Prostate gland (tissue), 2 donors: ENCODE measurements around the gene NIPA2. TPM values are rescaled to one million over a fixed set of nuclear protein-coding genes. Genes with fewer than 3 reads are reported as not detected.

Experiments used
- DNase-seq: peaks from one replicate; pipeline ENCODE4 v3.0.0-alpha.2; 2019; ENCODE audit warnings: low spot score
- H3K27ac ChIP-seq, 2 donors: fragments of 200-600 bp; sonication (generic); 2 replicates each; pipeline ENCODE4 v1.5.1; 2017 to 2019
- H3K27me3 ChIP-seq: fragments of 200-600 bp; sonication (generic); replicated peaks from 2 replicates; pipeline ENCODE4 v1.5.1; 2019; ENCODE audit not compliant: insufficient read depth
- H3K36me3 ChIP-seq, 2 donors: fragments of 200-600 bp; sonication (generic); 1 replicate in 1 of 2; 2 replicates in 1 of 2; pipeline versions ENCODE4 v1.5.1 to v1.8.1; 2017 to 2019
- H3K4me1 ChIP-seq: fragments of 200-600 bp; sonication (generic); replicated peaks from 2 replicates; pipeline ENCODE4 v1.5.1; 2019
- H3K4me3 ChIP-seq, 2 donors: fragments of 200-600 bp; sonication (generic); 2 replicates each; pipeline ENCODE4 v1.5.1; 2017 to 2019
- H3K9me3 ChIP-seq: fragments of 200-600 bp; sonication (generic); 2 replicates; pipeline ENCODE4 v1.5.1; 2017
- CTCF ChIP-seq, 4 experiments: fragments of 200-600 bp in 2 of 4; fragments of 450-650 bp in 2 of 4; sonication (generic) in 2 of 4; IDR thresholded peaks; 1 replicate in 3 of 4; 2 replicates in 1 of 4; pipeline ENCODE4 v1.5.1; 2016 to 2019; ENCODE audit warnings: antibody characterized with exemption in 4 of 4, mild to moderate bottlenecking in 2 of 4, moderate library complexity in 2 of 4
- POLR2A ChIP-seq: fragments of 450-650 bp; IDR thresholded peaks from one replicate; pipeline ENCODE4 v1.6.1; 2016; ENCODE audit warnings: antibody characterized with exemption, mild to moderate bottlenecking
- POLR2AphosphoS5 ChIP-seq: sonication (generic); formaldehyde crosslinking; IDR thresholded peaks from one replicate; pipeline ENCODE4 v1.6.1; 2017; ENCODE audit warnings: antibody characterized with exemption
- WGBS: methylation state at CpG from one replicate; pipeline ENCODE4 v1.1.5; 2018; 5-methylcytosine and 5-hydroxymethylcytosine counted together
- intact Hi-C: fragments of 100-400 bp; cut with DNase I; formaldehyde crosslinking; loops from one replicate; pipeline ENCODE4 v1.14.2; 2022
- total RNA-seq, 2 donors: library from RNA; depleted of rRNA; stranded (reverse); fragments of >200 nt; gene quantifications; one replicate each; pipeline ENCODE4 v1.1.0, GENCODE V29; 2016

NIPA2 gene
- total RNA-seq, 2 donors from 2014 or later = 34.9 to 43.6 TPM

GRCh38 chr15:22846073-22846472 is 7.6 kb downstream of the NIPA2 start:
- intact Hi-C loops = no loop called here
- no peak overlapping the region for H3K27ac ChIP-seq
- WGBS = 87% methylated on average over 6 of the region's 6 CpGs

GRCh38 chr15:22850055-22850454 is 11.6 kb downstream of the NIPA2 start:
- TF ChIP-seq POLR2A = no peak
- TF ChIP-seq CTCF (IDR thresholded peaks at IDR 0.05) = no peak
- TF ChIP-seq POLR2AphosphoS5 = no peak
- Histone ChIP-seq H3K27me3 (no peaks in the 10 kb centered on the region), H3K4me3 (no peak overlapping the region), H3K4me1 (no peaks in the 10 kb centered on the region), H3K9me3 (no peaks in the 10 kb centered on the region), H3K36me3 (no peaks in the 10 kb centered on the region), H3K27ac (no peak overlapping the region)
- intact Hi-C loops = no loop called here
- no peak for DNase-seq
- WGBS = 92% methylated on average over 3 of the region's 3 CpGs

More at GRCh38 chr15:22846073-22846472, 7.6 kb downstream of the NIPA2 start:
- Histone ChIP-seq H3K9me3 (no peaks in the 10 kb centered on the region), H3K4me1 (no peaks in the 10 kb centered on the region), H3K4me3 (no peak overlapping the region), H3K27me3 (no peaks in the 10 kb centered on the region), H3K36me3 (no peaks in the 10 kb centered on the region)
- no peak for DNase-seq
- TF ChIP-seq CTCF (IDR thresholded peaks at IDR 0.05) = no peak
- no peak for TF ChIP-seq POLR2A
- TF ChIP-seq POLR2AphosphoS5 = no peak

DNA sequence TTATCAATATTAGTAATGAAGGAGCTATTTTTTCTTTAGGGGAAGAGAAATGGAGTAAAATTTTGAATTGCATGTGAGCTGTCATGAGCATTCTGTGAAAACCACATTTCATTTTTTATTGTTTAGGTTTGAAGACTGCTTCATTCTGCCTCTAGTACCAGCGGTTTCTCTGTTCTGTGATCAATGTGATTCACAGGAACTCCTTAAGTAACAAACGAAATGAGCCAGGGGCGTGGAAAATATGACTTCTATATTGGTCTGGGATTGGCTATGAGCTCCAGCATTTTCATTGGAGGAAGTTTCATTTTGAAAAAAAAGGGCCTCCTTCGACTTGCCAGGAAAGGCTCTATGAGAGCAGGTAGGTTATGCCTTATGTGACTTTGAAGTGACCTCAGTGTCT is 13.0 kb downstream of the NIPA2 start:
- Histone ChIP-seq H3K4me3 (no peak overlapping the region), H3K27me3 (no peaks in the 10 kb centered on the region), H3K4me1 (no peaks in the 10 kb centered on the region), H3K9me3 (no peaks in the 10 kb centered on the region), H3K27ac (no peak overlapping the region), H3K36me3 (no peaks in the 10 kb centered on the region)
- 86% methylated on average over 4 of the region's 4 CpGs for WGBS
- TF ChIP-seq POLR2A = no peak
- no peak for TF ChIP-seq CTCF (IDR thresholded peaks at IDR 0.05)
- no peak for TF ChIP-seq POLR2AphosphoS5
- intact Hi-C loops = no loop called here
- DNase-seq = no peak

DNA sequence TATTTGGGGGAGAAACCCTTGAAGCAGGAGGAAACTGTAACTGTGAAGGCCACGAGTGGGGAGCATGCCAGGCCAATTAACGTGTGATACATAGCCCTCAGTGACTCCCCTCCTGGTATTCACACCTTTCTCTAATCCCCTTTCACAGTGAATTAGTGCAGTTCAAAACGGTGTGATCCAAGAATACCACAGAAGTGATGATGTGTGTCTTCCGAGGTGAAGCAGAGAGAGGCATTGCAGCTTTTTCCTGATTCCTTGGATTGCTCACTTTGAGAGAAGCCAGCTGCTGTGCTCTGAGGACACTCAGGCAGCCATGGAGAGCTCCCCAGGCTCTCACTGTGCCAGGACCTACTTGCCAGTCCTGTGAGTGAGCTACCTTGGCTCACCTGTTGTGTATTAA is 17.3 kb downstream of the NIPA2 start:
- H3K4me3 ChIP-seq = no peak overlapping the region
- TF ChIP-seq POLR2AphosphoS5 (no peak), CTCF (IDR thresholded peaks at IDR 0.05) (no peak), POLR2A (no peak)
- 58% methylated on average over 4 of the region's 4 CpGs for WGBS
- H3K27me3 ChIP-seq = no peaks in the 10 kb centered on the region
- intact Hi-C loops = no loop called here
- no peaks in the 10 kb centered on the region for H3K9me3 ChIP-seq
- DNase-seq = no peak
- no peaks in the 10 kb centered on the region for H3K36me3 ChIP-seq
- H3K4me1 ChIP-seq = no peaks in the 10 kb centered on the region
- H3K27ac ChIP-seq = no peak overlapping the region

DNA sequence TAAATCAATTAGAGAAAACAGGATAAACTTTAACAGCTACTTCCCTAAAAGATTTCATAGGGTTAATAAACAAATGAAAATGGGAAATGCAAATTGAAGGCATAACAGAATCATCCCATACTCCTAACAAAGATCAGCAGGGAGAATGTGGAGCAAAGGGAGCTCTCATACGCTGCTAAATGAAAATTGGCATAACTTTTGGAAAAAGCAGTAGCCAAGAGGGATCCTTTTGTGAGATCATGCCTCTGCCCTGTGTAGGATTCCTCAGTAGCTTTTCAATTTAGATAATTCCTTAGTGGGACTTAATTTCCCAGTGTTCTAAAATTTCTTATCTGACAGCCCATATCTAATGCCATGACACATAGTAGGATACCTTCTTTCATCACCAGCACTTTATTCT is 18.2 kb downstream of the NIPA2 start:
- intact Hi-C loops = no loop called here
- no peak for DNase-seq
- 95% methylated on average over 1 of the region's 1 CpG for WGBS
- Histone ChIP-seq H3K36me3 (no peaks in the 10 kb centered on the region), H3K4me1 (peaks cover 2% of the 10 kb centered on the region), H3K9me3 (no peaks in the 10 kb centered on the region), H3K27ac (no peak overlapping the region), H3K4me3 (no peak overlapping the region), H3K27me3 (no peaks in the 10 kb centered on the region)
- TF ChIP-seq CTCF (IDR thresholded peaks at IDR 0.05) (no peak), POLR2A (no peak), POLR2AphosphoS5 (no peak)
